KBM-7 (cell line): ENCODE measurements around the gene CRYM.
"Not testable (repeated sequence)": the region's sequence is repeated elsewhere in the genome, so short reads cannot be mapped to it uniquely, and the experiment has no call there.

Experiments used
- DNase-seq: peaks from one replicate; pipeline ENCODE4 v3.0.0-alpha.2; 2015
- in situ Hi-C: fragments of 300-500 bp; cut with MboI; formaldehyde crosslinking; loops from 2 replicates; pipeline ENCODE4 v1.14.3; 2020; ENCODE audit warnings: low sequenced_read_pairs, low pct_unique_long_range_greater_than_20kb, mixed read lengths

The CRYM gene

GRCh38 chr16:21257284-21257683, 20.8 kb downstream of the CRYM start:
- in situ Hi-C loops, result no loop called here
- no peak for DNase-seq

- in situ Hi-C loops, result no loop called here
- no peak for DNase-seq
Measured at GRCh38 chr16:21256636-21257035, 21.5 kb downstream of the CRYM start.

GRCh38 chr16:21253470-21253869, 24.6 kb downstream of the CRYM start:
- no peak for DNase-seq
- in situ Hi-C loops, result no loop called here

GRCh38 chr16:21250072-21250923, 27.8 kb downstream of the CRYM start:
- in situ Hi-C loops, result no loop called here
- no peak for DNase-seq

GRCh38 chr16:21248179-21248578, 29.9 kb downstream of the CRYM start:
- in situ Hi-C loops, DNase-seq: not testable (repeated sequence)

GRCh38 chr16:21244518-21245215, 33.4 kb downstream of the CRYM start:
- DNase-seq, result no peak
- in situ Hi-C loops, result no loop called here

GRCh38 chr16:21242756-21243155, 35.3 kb downstream of the CRYM start:
- in situ Hi-C loops, result no loop called here
- DNase-seq, result no peak

GRCh38 chr16:21239646-21240045, 38.4 kb downstream of the CRYM start:
- DNase-seq, result no peak
- in situ Hi-C loops, result no loop called here

GRCh38 chr16:21236831-21237230, 41.3 kb downstream of the CRYM start:
- in situ Hi-C loops, result no loop called here
- no peak for DNase-seq

GRCh38 chr16:21235199-21235585, 42.9 kb downstream of the CRYM start:
- in situ Hi-C loops, result no loop called here
- no peak for DNase-seq

GRCh38 chr16:21233521-21234150, 44.5 kb downstream of the CRYM start, which contains the start of gene ANKS4B:
TSS of gene ANKS4B (plus strand) at chr16:21233699. CDS start at chr16:21233738, 39 bp downstream.
- DNase-seq, result no peak
- in situ Hi-C loops, result no loop called here

GRCh38 chr16:21233045-21233520, 45.0 kb downstream of the CRYM start:
- DNase-seq, result no peak
- in situ Hi-C loops, result no loop called here

GRCh38 chr16:21228361-21228872, 49.7 kb downstream of the CRYM start:
- no peak for DNase-seq
- in situ Hi-C loops, result no loop called here

GRCh38 chr16:21227866-21228265, 50.2 kb downstream of the CRYM start:
- no peak for DNase-seq
- in situ Hi-C loops, result no loop called here

- in situ Hi-C loops, result no loop called here
- DNase-seq, result no peak
Measured at GRCh38 chr16:21226749-21227148, 51.3 kb downstream of the CRYM start.

GRCh38 chr16:21224800-21225199, 53.3 kb downstream of the CRYM start:
- in situ Hi-C loops, result no loop called here
- DNase-seq, result peak; percentile 22

- in situ Hi-C loops, result no loop called here
- DNase-seq, result no peak
Measured at GRCh38 chr16:21223787-21224186, 54.3 kb downstream of the CRYM start.

- DNase-seq, result no peak
- in situ Hi-C loops, result no loop called here
Measured at GRCh38 chr16:21222495-21223337, 55.4 kb downstream of the CRYM start.

GRCh38 chr16:21219551-21219950, 58.5 kb downstream of the CRYM start:
- in situ Hi-C loops, result no loop called here
- DNase-seq, result no peak
